ENCODE results near the gene SERPINA5. TPM values are rescaled to one million over a fixed set of nuclear protein-coding genes. Genes with fewer than 3 reads are reported as not detected.

The SERPINA5 gene
- total and polyA plus RNA-seq, 2 of the 13 experiments (the other 11 are each of a cell fraction or from before 2014, with no cell fraction given): 449 to 498 TPM

GRCh38 chr14:94581127-94581999, at the start of gene SERPINA5 (continued):
- TF ChIP-seq NFE2L1 (CRISPR knock-in tag; IDR thresholded peaks at IDR 0.05; ENCODE audit: borderline replicate concordance): no peak
- no peak for TF ChIP-seq ZMYM2 (CRISPR knock-in tag; IDR thresholded peaks at IDR 0.05)
- peak; percentile 58; the same call in 1 of the 2 replicates for TF ChIP-seq ZNF747 (CRISPR knock-in tag; IDR thresholded peaks at IDR 0.05; ENCODE audit: borderline replicate concordance)
- TF ChIP-seq LBX2 (CRISPR knock-in tag; IDR thresholded peaks at IDR 0.05; ENCODE audit: borderline replicate concordance): peak; percentile 73; the same call in 1 of the 2 replicates
- 0 out of 2 replicates have a peak, but pooled peaks have one; percentile 32 for TF ChIP-seq ZBTB49 (CRISPR knock-in tag; IDR thresholded peaks at IDR 0.05; ENCODE audit: borderline replicate concordance)
- TF ChIP-seq SRF (IDR thresholded peaks at IDR 0.05; ENCODE audit: low read depth, low read length): peak; percentile 92
- TF ChIP-seq ZSCAN5A (CRISPR knock-in tag; IDR thresholded peaks at IDR 0.05; ENCODE audit: borderline replicate concordance): 0 out of 2 replicates have a peak, but pooled peaks have one; percentile 75
- no peak for TF ChIP-seq SNAPC4 (CRISPR knock-in tag; IDR thresholded peaks at IDR 0.05)
- TF ChIP-seq ATF2 (CRISPR knock-in tag; IDR thresholded peaks at IDR 0.05): no peak
- TF ChIP-seq MAFF (IDR thresholded peaks at IDR 0.05; ENCODE audit: low read depth, low read length): no peak
- TF ChIP-seq ZIK1 (CRISPR knock-in tag; IDR thresholded peaks at IDR 0.05; ENCODE audit: borderline replicate concordance, low read depth): peak; percentile 80; the same call in 1 of the 2 replicates
- no peak for TF ChIP-seq ZNF713 (CRISPR knock-in tag; IDR thresholded peaks at IDR 0.05)
- TF ChIP-seq ZNF83 (CRISPR knock-in tag; IDR thresholded peaks at IDR 0.05; ENCODE audit: borderline replicate concordance): no peak
- TF ChIP-seq HNRNPLL (IDR thresholded peaks at IDR 0.05; ENCODE audit: low read depth, low read length, poor library complexity, severe bottlenecking): peak; percentile 19
- 0 out of 2 replicates have a peak, but pooled peaks have one; percentile 25 for TF ChIP-seq ZMYM4 (CRISPR knock-in tag; IDR thresholded peaks at IDR 0.05)
